GM23248 (cell line): ENCODE results near the gene GPS1. TPM values are rescaled to one million over a fixed set of nuclear protein-coding genes. Genes with fewer than 3 reads are reported as not detected.

ENCODE experiments used
- DNase-seq: peaks from one replicate; pipeline ENCODE4 v3.0.0-alpha.2; 2015
- H2AFZ ChIP-seq: fragments of 200-600 bp; sonication (generic); 2 replicates; pipeline ENCODE4 v1.6.1; 2016; ENCODE audit warnings: antibody characterized with exemption
- H3F3A ChIP-seq: fragments of 200-600 bp; sonication (generic); 2 replicates; pipeline ENCODE4 v1.6.1; 2016; ENCODE audit warnings: mild to moderate bottlenecking, antibody characterized with exemption, mixed run types; ENCODE audit not compliant: insufficient read depth
- H3K27ac ChIP-seq: fragments of 200-600 bp; sonication (generic); 2 replicates; pipeline ENCODE4 v1.5.1; 2016; ENCODE audit warnings: mild to moderate bottlenecking
- H3K27me3 ChIP-seq: fragments of 200-600 bp; sonication (generic); replicated peaks from 2 replicates; pipeline ENCODE4 v1.6.1; 2016; ENCODE audit warnings: mild to moderate bottlenecking; ENCODE audit not compliant: insufficient read depth
- H3K36me3 ChIP-seq: fragments of 200-600 bp; sonication (generic); 2 replicates; pipeline ENCODE4 v1.6.1; 2016; ENCODE audit warnings: low read depth, mild to moderate bottlenecking
- H3K4me1 ChIP-seq: fragments of 200-600 bp; sonication (generic); 2 replicates; pipeline ENCODE4 v1.6.1; 2016; ENCODE audit warnings: mild to moderate bottlenecking; ENCODE audit not compliant: insufficient read depth
- H3K4me2 ChIP-seq: fragments of 200-600 bp; sonication (generic); one replicate; pipeline ENCODE4 v1.6.1; 2016; ENCODE audit warnings: mild to moderate bottlenecking; ENCODE audit not compliant: unreplicated experiment
- H3K4me3 ChIP-seq: fragments of 200-600 bp; sonication (generic); 2 replicates; pipeline ENCODE4 v1.5.1; 2016; ENCODE audit warnings: mild to moderate bottlenecking
- H3K79me2 ChIP-seq: fragments of 200-600 bp; sonication (generic); 2 replicates; pipeline ENCODE4 v1.6.1; 2016; ENCODE audit warnings: mild to moderate bottlenecking; ENCODE audit not compliant: insufficient read depth
- H3K9ac ChIP-seq: fragments of 200-600 bp; sonication (generic); 2 replicates; pipeline ENCODE4 v1.6.1; 2016; ENCODE audit warnings: mild to moderate bottlenecking
- H3K9me2 ChIP-seq: fragments of 200-600 bp; sonication (generic); 2 replicates; pipeline ENCODE4 v1.6.1; 2016; ENCODE audit warnings: mixed run types, mild to moderate bottlenecking, moderate library complexity; ENCODE audit not compliant: insufficient read depth
- H3K9me3 ChIP-seq: fragments of 200-600 bp; sonication (generic); one replicate; pipeline ENCODE4 v1.6.1; 2017; ENCODE audit warnings: low read depth
- H4K20me1 ChIP-seq: fragments of 200-600 bp; sonication (generic); 2 replicates; pipeline ENCODE4 v1.6.0; 2016; ENCODE audit not compliant: insufficient read depth
- EZH2 ChIP-seq: fragments of 200-600 bp; sonication (generic); IDR thresholded peaks from 2 replicates; pipeline ENCODE4 v1.6.1; 2018; ENCODE audit warnings: antibody characterized with exemption, mild to moderate bottlenecking; ENCODE audit not compliant: insufficient read depth, poor library complexity, severe bottlenecking
- EZH2phosphoT487 ChIP-seq: fragments of 200-600 bp; sonication (generic); IDR thresholded peaks from 2 replicates; pipeline ENCODE4 v1.6.1; 2018; ENCODE audit warnings: antibody characterized with exemption, moderate library complexity, mild to moderate bottlenecking, low read depth; ENCODE audit not compliant: insufficient read depth
- WGBS, 2 experiments: methylation state at CpG; one replicate each; pipeline ENCODE4 v1.1.6; 2015 to 2017; ENCODE audit warnings: low lambda C conversion rate in 2 of 2, low coverage in 1 of 2; ENCODE audit errors: missing lambda C conversion rate in 2 of 2; 5-methylcytosine and 5-hydroxymethylcytosine counted together
- in situ Hi-C: fragments of 300-500 bp; cut with MboI; formaldehyde crosslinking; loops from 2 replicates; pipeline ENCODE4 v1.15.0; 2020
- polyA plus RNA-seq: library from polyadenylated mRNA; unstranded; fragments of >200 nt; fragmentation: Nextera tagmentation; extraction: Ambion mirVana; gene quantifications from 2 replicates; pipeline ENCODE4 v1.2.1, GENCODE V29; 2016
- total RNA-seq: library from RNA; depleted of rRNA; stranded (reverse); fragments of >200 nt; shearing (Covaris generic); gene quantifications from 2 replicates; pipeline ENCODE4 v1.2.3, GENCODE V29; 2014

The GPS1 gene
- total and polyA plus RNA-seq, 2 experiments from 2014 or later = 104 to 130 TPM

DNA sequence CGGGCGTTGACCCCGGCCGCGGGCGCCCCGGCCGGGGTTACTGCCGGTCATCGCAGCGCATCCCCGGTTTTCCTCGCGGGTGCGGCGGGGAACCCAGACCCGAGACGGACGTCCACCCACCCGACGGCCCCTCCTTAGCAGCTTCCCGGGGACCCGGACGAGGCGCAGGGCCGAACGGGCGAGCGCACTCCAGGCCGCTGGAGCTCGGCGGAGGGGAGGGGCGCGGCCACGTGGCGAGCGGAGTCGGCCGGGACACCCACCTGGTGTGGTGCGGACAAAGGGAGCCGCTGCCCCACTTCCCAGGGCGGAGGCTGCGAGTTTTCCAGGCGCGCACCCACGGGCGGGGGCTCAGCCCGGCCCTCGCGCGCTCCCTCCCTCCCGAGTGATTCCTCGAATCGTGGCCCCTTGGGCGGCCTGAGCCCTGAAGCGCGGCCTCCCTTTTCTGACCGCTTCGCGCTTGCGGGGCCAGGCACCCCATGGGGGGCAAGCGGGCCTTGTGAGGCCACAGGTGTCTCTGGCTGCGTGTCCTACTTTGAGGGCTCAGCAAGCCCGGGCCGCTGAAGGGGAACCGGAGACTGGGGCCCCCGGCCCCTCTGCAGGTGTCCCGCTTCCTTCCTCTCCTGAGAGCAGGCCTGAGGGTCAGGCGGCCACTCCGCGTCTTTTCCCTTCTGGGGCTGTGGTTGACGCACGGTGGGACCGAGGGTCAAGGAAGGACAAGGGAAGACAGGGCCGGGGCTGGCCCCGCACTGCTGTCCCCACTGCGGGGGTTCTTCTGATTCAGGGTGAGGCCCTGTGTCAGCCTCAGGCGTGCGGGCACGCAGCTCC is 47.5 kb downstream of the GPS1 start:
- in situ Hi-C loops = no loop called here
- DNase-seq = no peak
- Histone ChIP-seq H3K79me2 (peaks cover 27% of the 10 kb centered on the region), H2AFZ (peak overlapping the region; percentile 22), H3F3A (no peaks in the 10 kb centered on the region), H3K27ac (peak overlapping the region; percentile 79), H3K27me3 (no peaks in the 10 kb centered on the region), H3K36me3 (no peaks in the 10 kb centered on the region; the same call in 1 of the 2 replicates), H3K4me3 (peak overlapping the region; percentile 68), H3K4me2 (peak overlapping the region; percentile 75), H3K9me2 (no peaks in the 10 kb centered on the region), H3K4me1 (0 out of 2 replicates have a peak, but pooled peaks cover 4% of the 10 kb centered on the region), H4K20me1 (no peaks in the 10 kb centered on the region), H3K9ac (peak overlapping the region; percentile 80), H3K9me3 (no peaks in the 10 kb centered on the region)
- TF ChIP-seq EZH2 (no peak), EZH2phosphoT487 (no peak)
- 29 to 35% methylated on average over 49 to 62 of the region's 80 CpGs for WGBS, 2 experiments

- peaks cover 19% of the 10 kb centered on the region for H3K79me2 ChIP-seq
- no peak overlapping the region for H3K9ac ChIP-seq
These were observed 49.0 kb downstream of the GPS1 start for GRCh38 chr17:82100502-82101298.

GRCh38 chr17:82101301-82101715 is 49.6 kb downstream of the GPS1 start:
- H3F3A ChIP-seq = no peaks in the 10 kb centered on the region
- no peaks in the 10 kb centered on the region for H3K9me2 ChIP-seq
- H3K36me3 ChIP-seq = no peaks in the 10 kb centered on the region
- 50 to 57% methylated on average over 9 to 10 of the region's 10 CpGs for WGBS, 2 experiments
- no peak for TF ChIP-seq EZH2
- TF ChIP-seq EZH2phosphoT487 = no peak
- no peaks in the 10 kb centered on the region for H3K9me3 ChIP-seq
- H3K4me3 ChIP-seq = no peak overlapping the region
- in situ Hi-C loops = no loop called here
- H3K9ac ChIP-seq = no peak overlapping the region
- H4K20me1 ChIP-seq = no peaks in the 10 kb centered on the region
- peaks cover 4% of the 10 kb centered on the region; the same call in 1 of the 2 replicates for H3K4me1 ChIP-seq
- H2AFZ ChIP-seq = no peak overlapping the region
- no peak for DNase-seq
- peaks cover 13% of the 10 kb centered on the region for H3K79me2 ChIP-seq
- no peaks in the 10 kb centered on the region for H3K27me3 ChIP-seq
- no peak overlapping the region for H3K27ac ChIP-seq
- H3K4me2 ChIP-seq = no peak overlapping the region

More at GRCh38 chr17:82100502-82101298, 49.0 kb downstream of the GPS1 start:
- no peak overlapping the region for H3K4me2 ChIP-seq
- no peaks in the 10 kb centered on the region for H3K9me3 ChIP-seq
- TF ChIP-seq EZH2phosphoT487 = no peak
- no peak for TF ChIP-seq EZH2
- DNase-seq = no peak
- H3F3A ChIP-seq = no peaks in the 10 kb centered on the region
- H3K9me2 ChIP-seq = no peaks in the 10 kb centered on the region
- H3K4me1 ChIP-seq = 0 out of 2 replicates have a peak, but pooled peaks cover 4% of the 10 kb centered on the region
- H2AFZ ChIP-seq = no peak overlapping the region
- in situ Hi-C loops = no loop called here
- no peak overlapping the region for H3K4me3 ChIP-seq
- WGBS, 2 experiments = 90 to 92% methylated on average over 31 to 35 of the region's 35 CpGs
- no peaks in the 10 kb centered on the region for H4K20me1 ChIP-seq
- no peaks in the 10 kb centered on the region for H3K36me3 ChIP-seq
- no peak overlapping the region for H3K27ac ChIP-seq
- H3K27me3 ChIP-seq = no peaks in the 10 kb centered on the region
